ENCODE results near the gene ALK.
"Not testable (repeated sequence)": the region's sequence is repeated elsewhere in the genome, so short reads cannot be mapped to it uniquely, and the experiment has no call there.

Gene ALK

DNA sequence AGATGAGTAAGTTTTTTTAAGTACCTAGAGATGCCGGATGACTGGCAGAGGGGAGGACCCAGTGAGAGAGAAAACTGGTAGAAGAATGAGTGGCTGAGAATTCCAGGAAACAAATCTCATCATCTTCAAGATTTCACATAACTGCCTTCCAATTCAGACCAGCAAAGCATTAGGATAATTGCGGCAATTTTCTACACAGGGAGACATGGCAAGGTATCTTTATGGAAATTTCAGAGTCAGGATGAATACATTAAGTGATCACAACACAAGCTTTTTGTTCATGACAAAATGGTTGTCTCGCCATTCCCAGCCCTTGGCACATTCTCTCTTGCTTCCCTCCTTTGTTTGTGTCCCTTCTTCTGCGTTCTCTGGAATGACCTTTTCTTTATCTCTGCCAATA lies 82.1 kb downstream of the ALK start:
- DNase-seq = no peak

- no peak for DNase-seq
These were observed 83.5 kb downstream of the ALK start for GRCh38 chr2:29837925-29838324.

GRCh38 chr2:29834624-29835023 lies 86.8 kb downstream of the ALK start:
- no peak for DNase-seq

GRCh38 chr2:29834036-29834540 lies 87.3 kb downstream of the ALK start:
- no peak for DNase-seq

GRCh38 chr2:29831560-29831959 lies 89.8 kb downstream of the ALK start:
- DNase-seq = no peak

- DNase-seq = no peak
These were observed 91.5 kb downstream of the ALK start for GRCh38 chr2:29829841-29830240.

- DNase-seq = not testable (repeated sequence)
These were observed 97.2 kb downstream of the ALK start for GRCh38 chr2:29824145-29824544.

GRCh38 chr2:29821591-29821990 lies 99.8 kb downstream of the ALK start:
- no peak for DNase-seq

- DNase-seq = no peak
These were observed 101.8 kb downstream of the ALK start for GRCh38 chr2:29819570-29819969.

DNA sequence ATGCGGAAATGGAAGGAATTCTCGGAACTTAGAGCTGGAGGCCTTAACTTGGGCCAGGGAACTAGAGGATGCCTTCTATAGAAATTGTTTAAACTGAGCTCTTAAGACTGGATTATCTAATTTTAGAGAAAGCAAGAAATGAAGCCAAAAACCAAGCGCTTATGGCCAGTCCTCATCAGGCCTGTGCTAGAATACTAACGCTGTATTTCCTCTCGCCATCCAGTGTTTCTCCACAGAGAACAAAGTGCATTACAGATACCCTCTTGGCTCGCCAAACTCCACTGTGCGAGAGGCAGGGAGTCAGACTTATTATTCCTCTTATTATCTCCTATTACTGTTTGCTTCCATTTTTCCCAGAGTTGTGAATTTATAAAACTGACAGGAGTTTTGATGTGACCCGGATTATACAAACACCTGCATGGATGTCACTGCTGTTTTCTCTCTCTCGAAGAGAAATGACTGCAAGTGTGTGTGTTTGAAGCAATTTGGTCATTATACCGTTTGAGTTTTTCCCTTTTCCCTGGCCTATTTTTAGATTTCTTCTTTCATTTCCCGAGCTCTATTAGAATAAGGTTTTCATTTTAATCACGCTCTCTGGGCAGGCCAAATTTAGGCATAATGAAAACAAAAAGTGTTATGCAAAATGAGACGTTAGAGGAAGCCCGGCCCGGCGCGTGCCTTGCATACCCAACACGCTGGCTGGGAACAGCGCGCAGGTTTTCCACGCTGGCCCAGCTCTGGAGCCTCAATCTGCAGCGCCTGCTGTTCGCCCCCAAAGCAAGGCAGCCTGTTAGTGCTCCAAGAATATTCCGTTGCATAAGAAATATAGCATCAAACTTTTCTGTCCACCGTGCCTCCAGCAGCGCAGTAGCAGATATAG lies 103.3 kb downstream of the ALK start:
- no peak for DNase-seq

DNA sequence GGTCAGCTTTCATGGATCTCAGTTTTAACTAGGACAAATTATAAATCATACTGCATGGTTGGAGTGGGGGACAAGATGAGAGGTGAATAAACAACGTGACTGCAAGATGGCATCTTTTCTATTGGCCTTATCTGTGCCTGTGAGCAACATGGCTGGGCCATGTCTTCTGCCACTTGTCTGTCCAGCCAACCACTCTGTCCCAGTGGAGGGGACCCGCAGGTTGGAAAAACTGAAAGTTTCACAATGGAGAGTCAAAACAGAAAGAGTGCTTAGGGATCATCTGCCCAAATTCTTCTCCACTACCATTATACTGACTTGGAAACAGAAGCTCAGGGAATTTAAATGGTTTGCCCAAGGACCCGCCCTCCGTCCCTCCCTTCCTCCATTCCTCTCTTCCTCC lies 104.1 kb downstream of the ALK start:
- DNase-seq = no peak

- no peak for DNase-seq
These were observed 104.7 kb downstream of the ALK start for GRCh38 chr2:29816651-29817050.

GRCh38 chr2:29811378-29811777 lies 110.0 kb downstream of the ALK start:
- no peak for DNase-seq

- no peak for DNase-seq
These were observed 110.4 kb downstream of the ALK start for GRCh38 chr2:29810956-29811355.

DNA sequence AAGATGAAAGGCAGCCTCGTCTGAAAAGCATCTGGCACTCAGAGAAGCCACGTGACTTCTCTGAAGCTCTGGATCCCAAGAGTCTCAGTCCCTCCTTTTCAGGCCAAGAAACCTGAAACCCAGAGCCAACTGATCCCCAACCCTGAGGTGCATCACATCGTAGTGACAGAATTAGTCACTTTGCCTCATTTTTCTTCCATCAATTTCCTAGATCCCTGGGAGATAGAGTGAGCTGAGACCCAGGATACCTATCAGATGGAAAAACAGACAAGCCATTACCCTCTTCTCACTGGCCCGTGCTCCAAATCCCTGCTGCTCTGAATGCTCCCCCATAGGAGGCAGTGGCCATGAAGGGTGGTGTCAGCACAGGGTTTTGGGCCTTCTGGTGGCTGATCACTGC lies 113.1 kb downstream of the ALK start:
- DNase-seq = no peak

GRCh38 chr2:29807082-29807481 lies 114.3 kb downstream of the ALK start:
- no peak for DNase-seq

DNA sequence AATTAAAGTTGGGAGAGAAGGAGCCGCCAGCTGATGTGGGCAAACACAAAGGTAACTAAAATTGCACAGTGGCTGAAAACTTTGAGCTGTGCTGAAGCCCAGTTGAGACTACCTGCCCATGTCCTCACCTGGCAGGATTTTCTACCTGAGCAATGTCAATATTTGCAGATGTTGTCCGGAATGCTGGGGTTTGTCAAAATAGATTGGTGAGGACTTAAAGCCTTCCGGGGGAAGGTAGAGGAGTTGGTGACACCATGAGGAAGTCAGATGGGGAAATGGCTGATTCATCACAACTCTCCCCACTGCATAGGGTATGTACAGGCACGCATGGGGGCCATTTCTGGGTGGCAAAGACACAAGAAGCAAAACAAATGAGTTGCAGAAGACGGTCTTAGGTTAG lies 114.9 kb downstream of the ALK start:
- DNase-seq = no peak

- no peak for DNase-seq
These were observed 116.7 kb downstream of the ALK start for GRCh38 chr2:29804671-29805070.

GRCh38 chr2:29803537-29803936 lies 117.8 kb downstream of the ALK start:
- DNase-seq = no peak

DNA sequence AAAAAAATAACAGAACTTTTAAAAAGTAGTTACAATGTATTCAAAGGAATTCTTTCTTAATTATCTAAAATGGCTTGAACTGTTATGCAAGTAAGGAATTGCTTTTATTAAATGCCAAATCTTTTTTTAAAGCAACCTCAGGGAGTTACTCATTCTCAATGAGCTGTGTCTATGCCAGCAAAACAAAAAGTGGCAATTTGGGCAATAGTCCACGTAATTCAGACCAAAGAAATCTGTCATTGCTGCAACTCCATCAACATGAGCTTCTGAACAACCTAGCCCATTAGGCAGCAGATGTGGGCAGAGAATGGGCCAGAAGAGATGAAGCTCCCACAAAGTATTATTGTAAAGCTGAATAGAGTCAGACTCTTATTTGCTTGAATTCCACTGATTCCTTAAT lies 118.4 kb downstream of the ALK start:
- DNase-seq = no peak

GRCh38 chr2:29799628-29800027 lies 121.8 kb downstream of the ALK start:
- DNase-seq = no peak

DNA sequence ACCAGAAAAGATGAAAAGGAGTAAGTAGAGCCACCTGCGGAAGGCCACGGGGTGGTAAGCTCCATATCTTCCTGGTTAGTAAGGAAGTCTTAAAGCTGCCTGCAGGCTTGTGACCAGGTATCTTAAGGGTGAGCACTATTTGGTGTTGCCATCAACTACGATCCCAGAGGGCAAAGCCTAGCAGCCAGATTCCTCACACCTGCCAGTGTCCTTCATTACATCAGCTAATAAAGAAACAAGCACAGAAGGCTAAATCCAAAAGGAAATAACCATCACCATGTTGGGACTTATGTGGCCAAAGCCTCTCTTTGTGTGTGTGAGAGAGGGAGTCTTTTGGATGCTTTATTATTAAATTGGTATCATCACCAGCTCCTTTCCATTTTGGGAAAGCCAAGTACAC lies 123.5 kb downstream of the ALK start:
- DNase-seq = no peak

GRCh38 chr2:29796446-29796845 lies 124.9 kb downstream of the ALK start:
- DNase-seq = no peak

DNA sequence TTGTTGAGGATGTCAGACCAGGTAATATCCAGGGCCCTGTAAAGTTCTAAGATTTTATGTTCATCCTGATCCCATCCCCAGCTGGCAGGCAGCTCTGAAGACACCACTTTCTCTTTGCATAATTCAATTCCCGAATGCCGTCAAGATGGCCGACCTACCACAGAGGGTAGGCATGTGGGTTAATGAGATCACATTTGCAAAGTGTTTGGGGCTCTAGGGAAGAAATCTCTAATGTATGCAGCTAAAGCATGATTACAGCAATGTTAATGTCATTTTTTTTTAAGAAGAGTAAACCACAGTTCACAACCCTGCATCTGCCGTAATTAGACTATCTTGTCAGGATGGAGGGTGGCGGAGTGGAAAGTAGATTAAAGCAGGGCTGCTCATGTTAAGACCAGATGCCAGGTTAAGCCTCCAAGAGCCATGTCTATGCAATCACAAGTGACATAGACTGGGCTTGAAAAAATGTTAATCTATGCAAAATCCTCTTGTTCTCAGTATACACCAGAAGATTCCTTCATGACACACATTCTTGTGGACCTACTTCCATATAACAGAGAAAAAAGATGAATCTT lies 131.4 kb downstream of the ALK start:
- no peak for DNase-seq

Data from right kidney (tissue), 1 donor.